Caco-2 (cell line): Measurements from ENCODE around the gene ELOA2. TPM values are rescaled to one million over a fixed set of nuclear protein-coding genes. Genes with fewer than 3 reads are reported as not detected.
"Not testable (repeated sequence)": the region's sequence is repeated elsewhere in the genome, so short reads cannot be mapped to it uniquely, and the experiment has no call there.

Experiments used
- BruUV-seq: library from RNA; stranded (reverse); fragments of 400-500 nt; replicated peaks from 2 replicates; lab custom pipeline; 2021; lab: Mats Ljungman, UMichigan
- CTCF ChIA-PET: fragments of 300-600 bp; sonication (Branson Sonifier 250); formaldehyde crosslinking; loops from one replicate; lab custom pipeline; 2022; ENCODE audit warnings: antibody characterized with exemption; lab: Charles Lee
- POLR2A ChIA-PET: fragments of 300-600 bp; sonication (Branson Sonifier 250); formaldehyde crosslinking; loops from one replicate; lab custom pipeline; 2022; ENCODE audit warnings: antibody characterized with exemption; lab: Charles Lee
- DNase-seq, 2 experiments: peaks; one replicate each; pipeline versions ENCODE4 v3.0.0 to v3.0.0-alpha.2; 2020 to 2022
- H3K27me3 ChIP-seq: replicated peaks from 2 replicates; pipeline ENCODE4 v1.6.0; 2011; ENCODE audit warnings: low read length; ENCODE audit not compliant: control insufficient read depth, insufficient read depth
- H3K36me3 ChIP-seq: 2 replicates; pipeline ENCODE4 v1.5.1; 2011; ENCODE audit warnings: low read length; ENCODE audit not compliant: control insufficient read depth, insufficient read depth
- H3K4me1 ChIP-seq: fragments of 250-450 bp; sonication (Bioruptor Pico); 2 replicates; pipeline ENCODE4 v1.5.1; 2020; ENCODE audit warnings: mild to moderate bottlenecking
- H3K4me3 ChIP-seq: 2 replicates; pipeline ENCODE4 v1.5.1; 2011; ENCODE audit warnings: low read depth, mild to moderate bottlenecking, control low read depth, low read length
- H3K9me3 ChIP-seq: fragments of 250-450 bp; sonication (Bioruptor Pico); 2 replicates; pipeline ENCODE4 v1.5.1; 2020; ENCODE audit warnings: mild to moderate bottlenecking, moderate library complexity
- H3K27ac Mint-ChIP-seq: one replicate; pipeline ENCODE4 v1.8.0; 2022; ENCODE audit warnings: mixed read lengths; ENCODE audit not compliant: unreplicated experiment
- H3K27me3 Mint-ChIP-seq: one replicate; pipeline ENCODE4 v1.8.0; 2022; ENCODE audit warnings: mixed read lengths; ENCODE audit not compliant: insufficient read depth, unreplicated experiment
- H3K36me3 Mint-ChIP-seq: one replicate; pipeline ENCODE4 v1.8.0; 2022; ENCODE audit warnings: mild to moderate bottlenecking, mixed read lengths; ENCODE audit not compliant: insufficient read depth, unreplicated experiment
- H3K4me1 Mint-ChIP-seq: one replicate; pipeline ENCODE4 v1.8.0; 2022; ENCODE audit warnings: low read depth, mixed read lengths; ENCODE audit not compliant: unreplicated experiment
- H3K4me3 Mint-ChIP-seq: one replicate; pipeline ENCODE4 v1.8.0; 2022; ENCODE audit warnings: mild to moderate bottlenecking, moderate library complexity, mixed read lengths; ENCODE audit not compliant: unreplicated experiment
- H3K9me3 Mint-ChIP-seq: one replicate; pipeline ENCODE4 v1.8.0; 2022; ENCODE audit warnings: mixed read lengths; ENCODE audit not compliant: unreplicated experiment
- intact Hi-C: fragments of 100-400 bp; cut with micrococcal nuclease; formaldehyde crosslinking; loops from one replicate; pipeline ENCODE4 v1.10.0; 2022; ENCODE audit not compliant: unreplicated experiment
- total RNA-seq: library from RNA; stranded (reverse); gene quantifications from 2 replicates; pipeline ENCODE4 v1.2.3, GENCODE V29; 2022

The ELOA2 gene
- total RNA-seq, 1 experiment from 2014 or later = not detected

DNA sequence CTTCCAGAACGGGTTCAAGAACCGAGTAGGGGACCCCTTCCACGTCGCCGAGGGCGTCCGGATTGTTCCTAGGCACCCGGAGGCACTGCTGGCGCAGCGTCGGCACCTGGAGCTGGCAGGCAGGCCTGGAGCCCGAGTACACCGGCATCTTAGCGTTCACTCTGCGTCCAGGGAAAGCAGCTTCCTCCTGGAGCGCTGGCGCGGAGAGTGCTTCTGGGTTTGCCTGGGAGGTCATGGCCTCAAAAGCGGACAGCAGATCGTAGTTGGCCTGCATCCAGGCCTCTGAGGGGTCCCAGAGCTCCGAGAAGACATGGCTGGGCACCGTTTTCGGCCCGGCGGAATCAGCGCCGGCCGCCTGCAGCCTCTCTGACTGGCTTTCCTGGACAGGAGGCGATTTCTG lies 6.7 kb downstream of the ELOA2 start:
- H3K9me3 Mint-ChIP-seq, H3K36me3 ChIP-seq, DNase-seq, H3K4me3 ChIP-seq, H3K27me3 Mint-ChIP-seq, intact Hi-C loops, H3K9me3 ChIP-seq, H3K36me3 Mint-ChIP-seq, BruUV-seq, H3K27me3 ChIP-seq, CTCF ChIA-PET, H3K4me1 ChIP-seq, H3K27ac Mint-ChIP-seq, H3K4me3 Mint-ChIP-seq, H3K4me1 Mint-ChIP-seq, POLR2A ChIA-PET: not testable (repeated sequence)

DNA sequence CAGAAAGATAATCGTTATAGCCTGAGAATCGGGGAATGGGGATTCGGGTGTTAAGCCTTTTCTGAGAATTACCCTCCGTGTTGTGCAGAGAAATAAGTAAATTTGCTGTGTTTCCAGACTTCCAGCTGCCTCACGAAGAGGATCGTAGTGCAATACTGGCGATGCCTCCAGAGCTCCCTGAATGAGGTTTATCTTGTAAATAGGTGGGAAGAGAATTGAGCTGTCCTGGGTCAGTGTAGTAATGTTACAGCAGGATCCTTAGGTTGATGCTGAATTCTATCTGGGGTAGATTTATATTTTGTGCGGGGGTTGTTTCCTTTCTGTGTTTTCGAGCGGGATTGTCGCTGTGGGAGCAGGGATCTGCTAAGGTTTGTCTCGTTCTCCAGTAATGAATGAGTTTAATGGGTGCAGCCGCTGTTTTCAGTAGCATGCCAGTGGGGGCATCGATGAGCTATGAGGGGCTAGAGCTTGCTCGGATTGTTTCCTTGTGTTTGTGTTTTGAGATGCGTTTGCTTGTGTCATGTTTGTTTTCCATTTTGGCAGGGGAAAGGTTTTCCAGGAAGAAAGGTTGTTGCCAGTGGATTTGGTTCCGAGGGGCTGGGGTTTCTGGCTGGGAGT lies 9.8 kb downstream of the ELOA2 start:
- intact Hi-C loops, H3K4me1 Mint-ChIP-seq, H3K9me3 ChIP-seq, H3K27ac Mint-ChIP-seq, H3K36me3 Mint-ChIP-seq, POLR2A ChIA-PET, CTCF ChIA-PET, H3K27me3 Mint-ChIP-seq, BruUV-seq, H3K4me3 ChIP-seq, H3K9me3 Mint-ChIP-seq, H3K27me3 ChIP-seq, H3K4me3 Mint-ChIP-seq, H3K4me1 ChIP-seq, DNase-seq, H3K36me3 ChIP-seq: not testable (repeated sequence)

DNA sequence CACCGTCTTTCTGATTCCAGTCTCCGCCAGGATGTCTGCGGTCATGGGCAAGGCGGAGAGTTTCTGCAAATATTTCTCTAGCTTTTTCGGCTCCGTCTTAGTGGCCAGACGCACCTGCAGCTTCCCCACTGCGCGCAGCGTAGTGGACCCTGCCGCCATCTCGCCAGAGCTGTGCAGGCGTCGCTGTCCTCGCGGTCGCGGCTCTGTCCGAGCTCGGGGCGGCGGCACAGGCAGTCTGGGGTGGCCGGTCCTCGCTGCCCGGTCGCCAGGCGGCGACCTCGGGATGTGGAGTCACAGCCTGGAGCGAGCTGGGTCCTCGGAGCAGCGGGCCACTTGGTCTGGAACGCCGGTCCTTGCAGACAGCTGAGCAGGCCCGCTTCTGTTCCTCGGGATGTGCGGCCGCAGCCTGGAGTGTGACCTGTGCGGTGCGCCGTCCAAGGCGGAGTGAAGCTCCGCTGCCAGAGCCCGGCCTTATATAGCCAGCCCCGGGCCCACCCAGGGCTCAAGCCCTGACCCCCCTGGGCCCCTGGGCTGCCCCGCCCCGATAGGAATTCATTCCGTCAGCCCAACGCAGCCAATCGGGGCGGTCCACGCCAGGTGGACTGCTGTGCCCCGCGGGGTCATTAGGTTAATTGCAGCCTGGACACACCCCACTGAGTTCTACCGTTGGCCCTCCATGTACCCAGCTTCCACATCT lies 11.5 kb downstream of the ELOA2 start:
- H3K27me3 ChIP-seq, H3K9me3 ChIP-seq, H3K4me1 Mint-ChIP-seq, BruUV-seq, DNase-seq, H3K4me3 Mint-ChIP-seq, POLR2A ChIA-PET, H3K27ac Mint-ChIP-seq, H3K4me3 ChIP-seq, H3K27me3 Mint-ChIP-seq, H3K9me3 Mint-ChIP-seq, H3K4me1 ChIP-seq, H3K36me3 Mint-ChIP-seq, CTCF ChIA-PET, H3K36me3 ChIP-seq, intact Hi-C loops: not testable (repeated sequence)

DNA sequence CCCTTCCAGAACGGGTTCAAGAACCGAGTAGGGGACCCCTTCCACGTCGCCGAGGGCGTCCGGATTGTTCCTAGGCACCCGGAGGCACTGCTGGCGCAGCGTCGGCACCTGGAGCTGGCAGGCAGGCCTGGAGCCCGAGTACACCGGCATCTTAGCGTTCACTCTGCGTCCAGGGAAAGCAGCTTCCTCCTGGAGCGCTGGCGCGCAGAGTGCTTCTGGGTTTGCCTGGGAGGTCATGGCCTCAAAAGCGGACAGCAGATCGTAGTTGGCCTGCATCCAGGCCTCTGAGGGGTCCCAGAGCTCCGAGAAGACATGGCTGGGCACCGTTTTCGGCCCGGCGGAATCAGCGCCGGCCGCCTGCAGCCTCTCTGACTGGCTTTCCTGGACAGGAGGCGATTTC lies 12.6 kb downstream of the ELOA2 start:
- BruUV-seq, H3K27me3 ChIP-seq, CTCF ChIA-PET, DNase-seq, H3K9me3 Mint-ChIP-seq, H3K9me3 ChIP-seq, H3K36me3 Mint-ChIP-seq, H3K4me3 Mint-ChIP-seq, intact Hi-C loops, H3K36me3 ChIP-seq, H3K27me3 Mint-ChIP-seq, H3K4me3 ChIP-seq, POLR2A ChIA-PET, H3K4me1 Mint-ChIP-seq, H3K27ac Mint-ChIP-seq, H3K4me1 ChIP-seq: not testable (repeated sequence)

DNA sequence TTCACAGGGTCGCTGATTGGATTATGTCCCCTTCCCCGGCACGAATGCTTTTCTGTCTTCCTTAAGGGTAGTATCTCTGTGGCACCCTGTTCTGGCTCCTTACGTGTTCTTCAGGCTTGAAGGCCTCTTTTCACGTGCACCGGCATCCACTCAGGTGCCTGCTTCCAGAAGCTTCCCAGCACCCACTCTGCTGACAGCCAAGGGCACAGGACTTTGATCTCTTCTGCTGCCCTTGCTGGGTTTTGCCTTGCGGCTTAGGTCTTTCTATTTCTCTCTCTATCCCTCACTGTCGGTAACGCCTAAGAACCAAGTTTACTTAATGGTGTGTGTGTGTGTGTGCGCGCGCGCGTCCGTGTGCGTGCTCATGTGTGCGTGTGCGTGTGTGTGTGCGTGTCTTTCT lies 14.7 kb downstream of the ELOA2 start:
- BruUV-seq, H3K4me1 ChIP-seq, CTCF ChIA-PET: not testable (repeated sequence)

DNA sequence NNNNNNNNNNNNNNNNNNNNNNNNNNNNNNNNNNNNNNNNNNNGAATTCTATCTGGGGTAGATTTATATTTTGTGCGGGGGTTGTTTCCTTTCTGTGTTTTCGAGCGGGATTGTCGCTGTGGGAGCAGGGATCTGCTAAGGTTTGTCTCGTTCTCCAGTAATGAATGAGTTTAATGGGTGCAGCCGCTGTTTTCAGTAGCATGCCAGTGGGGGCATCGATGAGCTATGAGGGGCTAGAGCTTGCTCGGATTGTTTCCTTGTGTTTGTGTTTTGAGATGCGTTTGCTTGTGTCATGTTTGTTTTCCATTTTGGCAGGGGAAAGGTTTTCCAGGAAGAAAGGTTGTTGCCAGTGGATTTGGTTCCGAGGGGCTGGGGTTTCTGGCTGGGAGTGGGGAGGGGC lies 15.6 kb downstream of the ELOA2 start:
- H3K4me1 ChIP-seq, H3K27ac Mint-ChIP-seq, H3K4me3 ChIP-seq, H3K27me3 ChIP-seq, H3K36me3 Mint-ChIP-seq, H3K4me1 Mint-ChIP-seq, H3K36me3 ChIP-seq, CTCF ChIA-PET, intact Hi-C loops, H3K27me3 Mint-ChIP-seq, H3K4me3 Mint-ChIP-seq, H3K9me3 ChIP-seq, H3K9me3 Mint-ChIP-seq, POLR2A ChIA-PET, DNase-seq, BruUV-seq: not testable (repeated sequence)

More for the DNA sequence above, 14.7 kb downstream of the ELOA2 start:
- H3K36me3 Mint-ChIP-seq, H3K27me3 ChIP-seq, H3K4me1 Mint-ChIP-seq, H3K4me3 Mint-ChIP-seq, H3K9me3 ChIP-seq, H3K4me3 ChIP-seq, DNase-seq, H3K36me3 ChIP-seq, H3K27me3 Mint-ChIP-seq, H3K27ac Mint-ChIP-seq, POLR2A ChIA-PET, intact Hi-C loops, H3K9me3 Mint-ChIP-seq: not testable (repeated sequence)
